Measurements from ENCODE around the gene GRIN2D. TPM values are rescaled to one million over a fixed set of nuclear protein-coding genes. Genes with fewer than 3 reads are reported as not detected.

The GRIN2D gene
- 2.1 and 2.4 TPM in 2 replicates for total RNA-seq

GRCh38 chr19:48393559-48394330 lies at the start of gene GRIN2D:
Gene GRIN2D (plus strand): TSS chr19:48393668. CDS start chr19:48398393, 4,725 bp downstream.

GRCh38 chr19:48363810-48364597 lies 29.5 kb upstream of the GRIN2D start, which contains the start of the genes SYNGR4 and TMEM143:
Gene SYNGR4 (plus strand): TSS chr19:48364367. CDS start chr19:48365843, 1,476 bp downstream.
Gene TMEM143 (minus strand): TSS chr19:48363940. CDS start chr19:48363920, 20 bp downstream.

DNA sequence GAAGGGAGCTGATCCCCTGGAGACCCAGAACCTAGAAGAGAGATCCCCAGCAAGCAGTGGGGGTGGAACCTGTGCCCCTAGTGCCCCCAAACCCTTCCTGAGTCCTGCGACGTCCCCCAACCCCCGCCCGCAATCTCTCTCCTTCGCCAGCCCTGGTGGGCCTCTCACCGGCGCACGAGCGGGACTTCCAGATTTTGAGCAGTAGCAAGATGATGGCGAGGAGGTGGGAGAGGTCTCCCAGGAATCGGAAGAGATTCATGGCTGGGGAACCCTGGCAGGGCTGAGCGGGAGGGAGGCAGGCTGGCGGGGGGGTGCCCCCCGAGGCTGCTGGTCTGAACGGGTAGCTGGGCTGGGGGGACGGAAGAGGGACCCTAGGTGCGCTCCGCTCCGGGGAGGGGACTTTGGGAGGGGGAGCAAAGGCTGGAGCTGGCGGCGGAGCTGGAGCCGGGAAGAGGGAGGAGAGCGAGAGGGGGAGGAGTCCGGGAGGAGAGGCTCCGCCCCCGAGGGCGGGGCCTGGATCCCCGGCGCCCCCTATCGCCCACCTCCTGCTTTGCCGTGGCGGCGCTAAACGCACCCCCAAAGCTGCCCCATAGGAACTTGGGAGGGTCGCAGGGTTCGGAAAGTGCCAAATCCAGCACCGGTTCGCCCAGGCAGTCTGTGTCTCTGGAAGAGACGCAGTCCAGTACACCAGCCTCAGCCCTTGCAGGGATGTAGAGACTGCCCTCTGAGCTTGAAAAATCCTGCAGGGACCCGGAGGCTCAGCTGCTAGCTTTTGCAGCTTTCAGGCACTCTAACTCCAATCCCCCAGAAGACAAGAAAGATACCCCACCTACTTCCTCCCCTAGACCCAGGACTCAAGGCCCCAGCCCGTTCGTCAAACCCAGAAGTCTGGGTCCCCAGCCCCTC lies 2.1 kb upstream of the GRIN2D start, which contains the start of gene KDELR1:
TSS of gene KDELR1 (minus strand) at position 452 of the 906 bp plus-strand sequence. CDS start at position 259, 193 bp downstream.

Other genes with a start within 250 kb of the GRIN2D start
- 5.3 and 11.1 TPM in 2 replicates for gene LIG1, start 223.3 kb upstream of the GRIN2D start, total RNA-seq
- 1.6 and 4.2 TPM in 2 replicates for gene ZSWIM9, start 223.0 kb upstream of the GRIN2D start, total RNA-seq
- gene CARD8, start 137.8 kb upstream of the GRIN2D start, total RNA-seq = 12.3 and 17.7 TPM in 2 replicates
- 0.94 and 1.9 TPM in 2 replicates for gene ZNF114, start 123.6 kb upstream of the GRIN2D start, total RNA-seq
- gene EMP3, start 68.1 kb upstream of the GRIN2D start, total RNA-seq = 72.7 and 88.5 TPM in 2 replicates
- 4.3 and 4.5 TPM in 2 replicates for gene TMEM143, start 29.7 kb upstream of the GRIN2D start, total RNA-seq
- not detected in 2 replicates for gene SYNGR4, start 29.3 kb upstream of the GRIN2D start, total RNA-seq
- gene KDELR1, start 2.1 kb upstream of the GRIN2D start, total RNA-seq = 192 and 204 TPM in 2 replicates
- 26.4 and 35.5 TPM in 2 replicates for gene GRWD1, start 52.3 kb downstream of the GRIN2D start, total RNA-seq
- 1.1 and 1.3 TPM in 2 replicates for gene KCNJ14, start 61.9 kb downstream of the GRIN2D start, total RNA-seq
- 20.3 and 57.3 TPM in 2 replicates for gene CYTH2, start 75.7 kb downstream of the GRIN2D start, total RNA-seq
- gene LMTK3, start 118.2 kb downstream of the GRIN2D start, total RNA-seq = not detected in 2 replicates
- not detected in 2 replicates for gene SULT2B1, start 158.5 kb downstream of the GRIN2D start, total RNA-seq
- not detected in 2 replicates for gene SPACA4, start 213.1 kb downstream of the GRIN2D start, total RNA-seq
- gene FAM83E, start 221.4 kb downstream of the GRIN2D start, total RNA-seq = not detected in 2 replicates
- gene RPL18, start 225.5 kb downstream of the GRIN2D start, total RNA-seq = 2,209 and 2,294 TPM in 2 replicates
- gene SPHK2, start 225.8 kb downstream of the GRIN2D start, total RNA-seq = 11.5 and 14.0 TPM in 2 replicates
- gene DBP, start 243.7 kb downstream of the GRIN2D start, total RNA-seq = 11.5 and 14.2 TPM in 2 replicates